ENCODE results near the gene APOF. TPM values are rescaled to one million over a fixed set of nuclear protein-coding genes. Genes with fewer than 3 reads are reported as not detected.

APOF gene
- total and polyA plus RNA-seq, 2 donors: not detected

GRCh38 chr12:56398324-56398723 is 35.7 kb upstream of the APOF start:
- DNase-seq (ENCODE audit: low read depth in 6 of 9, low spot score in 9 of 9): no peak
- H3K27ac ChIP-seq (ENCODE audit: low read depth in 1 of 2, low read length in 1 of 2): no peak overlapping the region

DNA sequence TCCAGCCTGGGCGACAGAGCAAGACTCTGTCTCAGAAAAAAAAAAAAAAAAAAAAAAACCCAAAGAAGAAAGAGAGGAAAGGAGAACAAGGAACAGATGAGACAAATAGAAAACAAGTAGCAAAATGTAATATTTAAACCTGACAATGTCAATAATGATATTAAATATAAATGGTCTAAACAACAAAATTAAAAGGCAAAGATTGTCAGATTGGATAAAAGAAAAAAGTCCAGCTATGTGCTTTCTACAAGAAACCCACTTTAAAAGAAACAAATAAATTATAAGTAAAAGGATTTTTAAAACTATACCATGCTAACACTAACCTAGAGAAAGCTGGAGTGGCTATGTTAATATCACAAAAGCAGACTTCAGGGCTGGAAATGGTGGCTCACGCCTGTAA is 29.7 kb upstream of the APOF start:
- WGBS: 99% methylated on average over 2 of the region's 2 CpGs
- no peaks in the 10 kb centered on the region for H3K27me3 ChIP-seq (ENCODE audit: control insufficient read depth in 2 of 2, insufficient read depth in 1 of 2, low read length in 1 of 2)
- H3K27ac ChIP-seq (ENCODE audit: low read depth in 1 of 2, low read length in 1 of 2): no peak overlapping the region
- H3K9me3 ChIP-seq (ENCODE audit: control insufficient read depth in 2 of 2, insufficient read depth in 1 of 2, low read length in 1 of 2): peaks cover 0 to 3% of the 10 kb centered on the region in 2 donors
- H3K4me3 ChIP-seq (ENCODE audit: low read length in 2 of 2): no peak overlapping the region
- H3K4me1 ChIP-seq (ENCODE audit: control insufficient read depth in 2 of 2, insufficient read depth in 2 of 2, low read length in 2 of 2): no peaks in the 10 kb centered on the region
- DNase-seq (ENCODE audit: low read depth in 6 of 9, low spot score in 9 of 9): no peak
- H3K36me3 ChIP-seq (ENCODE audit: control insufficient read depth in 2 of 2, insufficient read depth in 2 of 2, low read length in 1 of 2): no peaks in the 10 kb centered on the region

More at GRCh38 chr12:56398324-56398723, 35.7 kb upstream of the APOF start:
- no peaks in the 10 kb centered on the region for H3K36me3 ChIP-seq (ENCODE audit: control insufficient read depth in 2 of 2, insufficient read depth in 2 of 2, low read length in 1 of 2)
- H3K4me1 ChIP-seq (ENCODE audit: control insufficient read depth in 2 of 2, insufficient read depth in 2 of 2, low read length in 2 of 2): no peaks in the 10 kb centered on the region
- H3K4me3 ChIP-seq (ENCODE audit: low read length in 2 of 2): no peak overlapping the region
- H3K27me3 ChIP-seq (ENCODE audit: control insufficient read depth in 2 of 2, insufficient read depth in 1 of 2, low read length in 1 of 2): no peaks in the 10 kb centered on the region
- peaks cover 0 to 10% of the 10 kb centered on the region in 2 donors for H3K9me3 ChIP-seq (ENCODE audit: control insufficient read depth in 2 of 2, insufficient read depth in 1 of 2, low read length in 1 of 2)

DNA sequence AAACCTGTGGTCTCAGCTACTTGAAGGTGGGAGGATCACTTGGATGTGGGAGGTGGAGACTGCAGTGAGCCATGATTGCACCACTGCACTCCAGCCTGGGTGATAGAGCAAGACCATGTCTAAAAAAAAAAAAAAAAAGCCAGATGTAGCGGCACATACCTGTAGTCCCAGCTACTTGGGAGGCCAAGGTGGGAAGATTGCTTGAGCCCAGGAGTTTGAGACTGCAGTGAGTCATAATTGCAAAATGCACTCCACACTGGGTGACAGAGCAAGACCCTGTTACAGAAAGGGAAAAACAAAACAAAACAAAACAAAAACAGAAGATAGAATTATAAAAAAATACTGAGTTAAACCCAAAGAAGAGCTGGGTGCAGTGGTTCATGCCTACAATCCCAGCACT is 29.1 kb upstream of the APOF start:
- H3K36me3 ChIP-seq (ENCODE audit: control insufficient read depth in 2 of 2, insufficient read depth in 2 of 2, low read length in 1 of 2): no peaks in the 10 kb centered on the region
- H3K4me3 ChIP-seq (ENCODE audit: low read length in 2 of 2): no peak overlapping the region
- H3K4me1 ChIP-seq (ENCODE audit: control insufficient read depth in 2 of 2, insufficient read depth in 2 of 2, low read length in 2 of 2): no peaks in the 10 kb centered on the region
- no peaks in the 10 kb centered on the region for H3K9me3 ChIP-seq (ENCODE audit: control insufficient read depth in 2 of 2, insufficient read depth in 1 of 2, low read length in 1 of 2)
- no peak overlapping the region for H3K27ac ChIP-seq (ENCODE audit: low read depth in 1 of 2, low read length in 1 of 2)
- no peak for DNase-seq (ENCODE audit: low read depth in 6 of 9, low spot score in 9 of 9)
- no peaks in the 10 kb centered on the region for H3K27me3 ChIP-seq (ENCODE audit: control insufficient read depth in 2 of 2, insufficient read depth in 1 of 2, low read length in 1 of 2)
- 100% methylated on average over 1 of the region's 1 CpG for WGBS

DNA sequence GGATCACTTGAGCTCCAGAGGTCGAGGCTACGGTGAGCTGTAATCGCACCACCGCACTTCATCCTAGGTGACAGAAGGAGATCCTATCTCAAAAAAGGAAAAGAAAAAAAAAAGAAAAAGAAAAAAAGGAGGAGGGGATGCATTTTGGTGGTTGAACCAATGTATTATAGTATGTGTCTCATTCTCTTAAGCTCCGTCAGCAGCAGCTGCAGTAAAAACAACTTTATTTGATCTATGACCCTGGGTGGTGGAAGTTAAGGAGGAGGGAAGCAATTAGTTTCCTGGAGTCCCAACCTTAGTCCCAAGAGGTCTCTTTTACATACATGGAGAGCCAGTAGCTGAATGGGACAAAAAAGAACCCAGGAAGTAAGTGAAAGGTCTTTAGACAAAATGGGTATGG is 26.8 kb upstream of the APOF start:
- no peaks in the 10 kb centered on the region for H3K9me3 ChIP-seq (ENCODE audit: control insufficient read depth in 2 of 2, insufficient read depth in 1 of 2, low read length in 1 of 2)
- H3K27ac ChIP-seq (ENCODE audit: low read depth in 1 of 2, low read length in 1 of 2): no peak overlapping the region
- H3K4me1 ChIP-seq (ENCODE audit: control insufficient read depth in 2 of 2, insufficient read depth in 2 of 2, low read length in 2 of 2): no peaks in the 10 kb centered on the region
- H3K4me3 ChIP-seq (ENCODE audit: low read length in 2 of 2): no peak overlapping the region
- DNase-seq (ENCODE audit: low read depth in 6 of 9, low spot score in 9 of 9): no peak
- 95% methylated on average over 5 of the region's 5 CpGs for whole genome bisulfite sequencing
- no peaks in the 10 kb centered on the region for H3K36me3 ChIP-seq (ENCODE audit: control insufficient read depth in 2 of 2, insufficient read depth in 2 of 2, low read length in 1 of 2)
- H3K27me3 ChIP-seq (ENCODE audit: control insufficient read depth in 2 of 2, insufficient read depth in 1 of 2, low read length in 1 of 2): no peaks in the 10 kb centered on the region

DNA sequence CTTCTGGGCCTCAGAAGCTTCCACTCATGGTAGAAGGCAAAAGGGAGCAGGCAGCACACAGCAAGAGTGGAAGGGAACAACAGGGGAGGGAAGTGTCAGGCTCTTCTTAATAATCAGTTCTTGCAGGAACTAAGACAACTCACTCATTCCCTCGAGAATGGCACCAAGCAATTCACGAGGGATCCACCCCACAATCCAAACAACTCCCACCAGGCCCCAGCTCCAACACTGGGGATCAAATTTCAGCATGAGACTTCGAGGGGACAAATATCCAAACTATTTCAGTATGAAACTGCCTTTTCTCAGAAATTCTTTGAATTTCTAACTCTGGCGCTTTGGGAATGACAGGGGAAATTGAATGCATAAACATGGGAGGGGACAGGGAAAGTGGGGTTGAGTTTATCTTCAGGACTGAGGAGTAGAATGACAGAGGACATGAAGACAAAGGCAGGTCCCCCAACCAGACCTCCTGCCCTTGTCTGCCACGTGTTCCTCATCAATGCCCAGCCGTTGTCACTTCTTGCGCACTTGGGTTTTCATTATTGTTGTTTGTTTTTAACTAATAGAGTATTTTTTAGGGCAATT is 24.6 kb upstream of the APOF start:
- H3K27ac ChIP-seq (ENCODE audit: low read depth in 1 of 2, low read length in 1 of 2): no peak overlapping the region
- no peaks in the 10 kb centered on the region for H3K9me3 ChIP-seq (ENCODE audit: control insufficient read depth in 2 of 2, insufficient read depth in 1 of 2, low read length in 1 of 2)
- H3K27me3 ChIP-seq (ENCODE audit: control insufficient read depth in 2 of 2, insufficient read depth in 1 of 2, low read length in 1 of 2): no peaks in the 10 kb centered on the region
- no peak overlapping the region for H3K4me3 ChIP-seq (ENCODE audit: low read length in 2 of 2)
- WGBS: 84% methylated on average over 7 of the region's 7 CpGs
- H3K4me1 ChIP-seq (ENCODE audit: control insufficient read depth in 2 of 2, insufficient read depth in 2 of 2, low read length in 2 of 2): no peaks in the 10 kb centered on the region
- no peaks in the 10 kb centered on the region for H3K36me3 ChIP-seq (ENCODE audit: control insufficient read depth in 2 of 2, insufficient read depth in 2 of 2, low read length in 1 of 2)
- DNase-seq (ENCODE audit: low read depth in 6 of 9, low spot score in 9 of 9): no peak

GRCh38 chr12:56385873-56386272 is 23.2 kb upstream of the APOF start:
- H3K27me3 ChIP-seq (ENCODE audit: control insufficient read depth in 2 of 2, insufficient read depth in 1 of 2, low read length in 1 of 2): no peaks in the 10 kb centered on the region
- no peak for DNase-seq (ENCODE audit: low read depth in 6 of 9, low spot score in 9 of 9)
- 95% methylated on average over 1 of the region's 1 CpG for WGBS
- H3K4me1 ChIP-seq (ENCODE audit: control insufficient read depth in 2 of 2, insufficient read depth in 2 of 2, low read length in 2 of 2): no peaks in the 10 kb centered on the region
- H3K27ac ChIP-seq (ENCODE audit: low read depth in 1 of 2, low read length in 1 of 2): no peak overlapping the region
- no peaks in the 10 kb centered on the region for H3K36me3 ChIP-seq (ENCODE audit: control insufficient read depth in 2 of 2, insufficient read depth in 2 of 2, low read length in 1 of 2)
- H3K9me3 ChIP-seq (ENCODE audit: control insufficient read depth in 2 of 2, insufficient read depth in 1 of 2, low read length in 1 of 2): no peaks in the 10 kb centered on the region
- H3K4me3 ChIP-seq (ENCODE audit: low read length in 2 of 2): no peak overlapping the region

- Histone ChIP-seq H3K4me3 (ENCODE audit: low read length in 2 of 2) (no peak overlapping the region), H3K27ac (ENCODE audit: low read depth in 1 of 2, low read length in 1 of 2) (no peak overlapping the region), H3K27me3 (ENCODE audit: control insufficient read depth in 2 of 2, insufficient read depth in 1 of 2, low read length in 1 of 2) (no peaks in the 10 kb centered on the region), H3K9me3 (ENCODE audit: control insufficient read depth in 2 of 2, insufficient read depth in 1 of 2, low read length in 1 of 2) (no peaks in the 10 kb centered on the region), H3K36me3 (ENCODE audit: control insufficient read depth in 2 of 2, insufficient read depth in 2 of 2, low read length in 1 of 2) (no peaks in the 10 kb centered on the region), H3K4me1 (ENCODE audit: control insufficient read depth in 2 of 2, insufficient read depth in 2 of 2, low read length in 2 of 2) (no peaks in the 10 kb centered on the region)
- DNase-seq (ENCODE audit: low read depth in 6 of 9, low spot score in 9 of 9): no peak
- WGBS: 99% methylated on average over 16 of the region's 16 CpGs
These were observed 20.0 kb upstream of the APOF start for GRCh38 chr12:56382611-56383010.

- 88% methylated on average over 1 of the region's 1 CpG for WGBS
- no peaks in the 10 kb centered on the region for H3K36me3 ChIP-seq (ENCODE audit: control insufficient read depth in 2 of 2, insufficient read depth in 2 of 2, low read length in 1 of 2)
- no peaks in the 10 kb centered on the region for H3K9me3 ChIP-seq (ENCODE audit: control insufficient read depth in 2 of 2, insufficient read depth in 1 of 2, low read length in 1 of 2)
- H3K4me3 ChIP-seq (ENCODE audit: low read length in 2 of 2): no peak overlapping the region
- no peak for DNase-seq (ENCODE audit: low read depth in 6 of 9, low spot score in 9 of 9)
- H3K4me1 ChIP-seq (ENCODE audit: control insufficient read depth in 2 of 2, insufficient read depth in 2 of 2, low read length in 2 of 2): no peaks in the 10 kb centered on the region
- no peak overlapping the region for H3K27ac ChIP-seq (ENCODE audit: low read depth in 1 of 2, low read length in 1 of 2)
- no peaks in the 10 kb centered on the region for H3K27me3 ChIP-seq (ENCODE audit: control insufficient read depth in 2 of 2, insufficient read depth in 1 of 2, low read length in 1 of 2)
These were observed 15.3 kb upstream of the APOF start for GRCh38 chr12:56377989-56378316.

DNA sequence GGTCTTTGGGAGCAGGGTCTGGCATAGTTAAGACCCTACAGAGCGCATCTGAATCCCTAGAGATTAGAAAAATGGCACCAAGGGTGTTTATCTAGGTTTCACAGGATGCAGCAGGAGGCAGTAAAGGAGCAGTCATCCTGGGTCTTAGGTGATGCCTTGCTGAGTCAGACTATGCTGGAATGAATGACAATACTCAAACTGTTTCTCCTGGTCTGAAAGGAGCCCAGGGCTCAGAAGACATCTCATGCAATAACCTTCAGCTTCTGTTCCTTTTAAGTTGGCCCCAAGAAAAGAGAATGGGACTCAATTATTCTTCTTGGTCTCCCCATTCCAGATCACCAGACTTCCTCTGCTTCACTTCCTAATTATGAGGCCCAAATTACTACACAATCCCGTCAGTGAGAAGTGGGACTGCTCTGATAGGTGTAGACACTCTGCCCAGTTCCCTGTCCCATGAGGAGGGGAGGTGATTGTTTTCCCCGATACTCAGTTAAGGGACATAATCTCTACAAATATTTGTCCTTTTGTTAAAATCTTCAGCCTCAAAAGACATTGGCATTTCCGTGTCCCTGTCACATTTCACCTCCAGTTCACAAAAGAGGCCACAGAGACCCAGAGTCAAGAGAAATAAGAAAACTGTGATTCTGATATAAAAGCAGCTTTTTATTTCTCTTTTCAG is 14.8 kb upstream of the APOF start:
- WGBS: 92% methylated on average over 4 of the region's 4 CpGs
- Histone ChIP-seq H3K36me3 (ENCODE audit: control insufficient read depth in 2 of 2, insufficient read depth in 2 of 2, low read length in 1 of 2) (no peaks in the 10 kb centered on the region), H3K27me3 (ENCODE audit: control insufficient read depth in 2 of 2, insufficient read depth in 1 of 2, low read length in 1 of 2) (no peaks in the 10 kb centered on the region), H3K27ac (ENCODE audit: low read depth in 1 of 2, low read length in 1 of 2) (no peak overlapping the region), H3K4me1 (ENCODE audit: control insufficient read depth in 2 of 2, insufficient read depth in 2 of 2, low read length in 2 of 2) (no peaks in the 10 kb centered on the region), H3K9me3 (ENCODE audit: control insufficient read depth in 2 of 2, insufficient read depth in 1 of 2, low read length in 1 of 2) (no peaks in the 10 kb centered on the region), H3K4me3 (ENCODE audit: low read length in 2 of 2) (no peak overlapping the region)
- no peak for DNase-seq (ENCODE audit: low read depth in 6 of 9, low spot score in 9 of 9)

Measured in thymus (tissue), 11 donors.